Measurements from ENCODE around the gene ZBTB42.

The ZBTB42 gene

GRCh38 chr14:104800771-104801519 is at the start of gene ZBTB42:
TSS of gene ZBTB42 (plus strand) at chr14:104801101. CDS start at chr14:104801198, 97 bp downstream.
- peak; percentile 64 for DNase-seq

GRCh38 chr14:104751539-104752422 is 49.1 kb upstream of the ZBTB42 start:
- DNase-seq, result peak; percentile 17

GRCh38 chr14:104752423-104752734 is 48.5 kb upstream of the ZBTB42 start:
- no peak for DNase-seq

GRCh38 chr14:104752735-104753527 is 48.0 kb upstream of the ZBTB42 start, which contains the start of gene SIVA1:
TSS of gene SIVA1 (plus strand) at chr14:104753147. CDS start at chr14:104753202, 55 bp downstream.
- DNase-seq, result peak; percentile 99

GRCh38 chr14:104753528-104754212 is 47.2 kb upstream of the ZBTB42 start:
- no peak for DNase-seq

GRCh38 chr14:104754213-104754851 is 46.6 kb upstream of the ZBTB42 start:
- no peak for DNase-seq

GRCh38 chr14:104755621-104756020 is 45.3 kb upstream of the ZBTB42 start:
- no peak for DNase-seq

- DNase-seq, result no peak
Observed at GRCh38 chr14:104756477-104757237, 44.2 kb upstream of the ZBTB42 start.

- DNase-seq, result no peak
Observed at GRCh38 chr14:104757238-104757585, 43.7 kb upstream of the ZBTB42 start.

GRCh38 chr14:104757681-104758392 is 43.1 kb upstream of the ZBTB42 start:
- no peak for DNase-seq

- DNase-seq, result no peak
Observed at GRCh38 chr14:104758981-104759969, 41.6 kb upstream of the ZBTB42 start.

- DNase-seq, result no peak
Observed at GRCh38 chr14:104765517-104765916, 35.4 kb upstream of the ZBTB42 start.

GRCh38 chr14:104766256-104766862 is 34.5 kb upstream of the ZBTB42 start:
- DNase-seq, result no peak

GRCh38 chr14:104766863-104767633 is 33.9 kb upstream of the ZBTB42 start:
- no peak for DNase-seq

GRCh38 chr14:104767634-104767918 is 33.3 kb upstream of the ZBTB42 start:
- no peak for DNase-seq

- DNase-seq, result peak; percentile 87
Observed at GRCh38 chr14:104768437-104769323, 32.2 kb upstream of the ZBTB42 start.
